HepG2 (cell line): ENCODE measurements around the gene YWHAQ. TPM values are rescaled to one million over a fixed set of nuclear protein-coding genes. Genes with fewer than 3 reads are reported as not detected.
A peak's percentile ranks its signal among the peaks of the same experiment; 100 is the strongest.

ENCODE experiments used
- CBX5 ChIP-seq: sonication (generic); formaldehyde crosslinking; IDR thresholded peaks from 2 replicates; pipeline ENCODE4 v1.4.0; 2020; ENCODE audit warnings: missing genetic modification reagents, borderline replicate concordance
- MTF1 ChIP-seq: sonication (generic); formaldehyde crosslinking; IDR thresholded peaks from 2 replicates; pipeline ENCODE4 v1.5.0; 2020; ENCODE audit warnings: missing genetic modification reagents
- NCOA1 ChIP-seq: sonication (generic); formaldehyde crosslinking; IDR thresholded peaks from 2 replicates; pipeline ENCODE4 v1.9.0; 2021; ENCODE audit warnings: missing genetic modification reagents
- PHF20 ChIP-seq: sonication (generic); formaldehyde crosslinking; IDR thresholded peaks from 2 replicates; pipeline ENCODE4 v1.5.0; 2020; ENCODE audit warnings: mild to moderate bottlenecking, missing genetic modification reagents
- ZNF460 ChIP-seq: sonication (generic); formaldehyde crosslinking; IDR thresholded peaks from 2 replicates; pipeline ENCODE4 v1.5.1; 2020; ENCODE audit warnings: missing genetic modification reagents, mild to moderate bottlenecking, borderline replicate concordance
- ZNF607 ChIP-seq: sonication (generic); formaldehyde crosslinking; IDR thresholded peaks from 2 replicates; pipeline ENCODE4 v1.5.1; 2020; ENCODE audit warnings: missing genetic modification reagents, mild to moderate bottlenecking, borderline replicate concordance
- ZNF737 ChIP-seq: sonication (generic); formaldehyde crosslinking; IDR thresholded peaks from 2 replicates; pipeline ENCODE4 v1.5.0; 2020; ENCODE audit warnings: missing genetic modification reagents, mild to moderate bottlenecking, borderline replicate concordance
- polyA plus RNA-seq, 8 experiments: library from polyadenylated mRNA; depleted of rRNA in 3 of 8; stranded (reverse) in 7 of 8; unstranded in 1 of 8; fragments of >200 nt; fragmentation: Illumina TruSeq in 4 of 8; extraction: Trizol in 4 of 8; gene quantifications; 2 replicates each; pipeline versions ENCODE4 v1.2.1 to v1.2.3, GENCODE V29; 2011 to 2016; ENCODE audit warnings: low read depth in 4 of 8, missing spikeins in 1 of 8, mixed read lengths in 1 of 8; ENCODE audit not compliant: insufficient read depth in 1 of 8
- total RNA-seq, 5 experiments: library from RNA; depleted of rRNA; stranded (reverse); fragments of >200 nt; fragmentation: Illumina TruSeq; extraction: Trizol; gene quantifications; 2 replicates each; pipeline ENCODE4 v1.2.3, GENCODE V29; 2016; ENCODE audit warnings: low read depth in 1 of 5
- TF ChIP-seq, protein P1 (sequence below): sonication (generic); formaldehyde crosslinking; IDR thresholded peaks from 2 replicates; pipeline ENCODE4 v1.4.0; 2020; ENCODE audit warnings: missing genetic modification reagents, mild to moderate bottlenecking, borderline replicate concordance
- TF ChIP-seq, protein P2 (sequence below): sonication (generic); formaldehyde crosslinking; IDR thresholded peaks from 2 replicates; pipeline ENCODE4 v1.4.0; 2020; ENCODE audit warnings: missing genetic modification reagents, borderline replicate concordance
- TF ChIP-seq, protein P3 (sequence below): sonication (generic); formaldehyde crosslinking; IDR thresholded peaks from 2 replicates; pipeline ENCODE4 v1.5.0; 2020; ENCODE audit warnings: mild to moderate bottlenecking, missing genetic modification reagents
- TF ChIP-seq, protein P4 (sequence below): sonication (generic); formaldehyde crosslinking; IDR thresholded peaks from 2 replicates; pipeline ENCODE4 v1.5.0; 2020; ENCODE audit warnings: missing genetic modification reagents

YWHAQ gene
- total and polyA plus RNA-seq, 2 of the 13 experiments (the other 11 are each of a cell fraction or from before 2014, with no cell fraction given): 160 to 304 TPM

DNA sequence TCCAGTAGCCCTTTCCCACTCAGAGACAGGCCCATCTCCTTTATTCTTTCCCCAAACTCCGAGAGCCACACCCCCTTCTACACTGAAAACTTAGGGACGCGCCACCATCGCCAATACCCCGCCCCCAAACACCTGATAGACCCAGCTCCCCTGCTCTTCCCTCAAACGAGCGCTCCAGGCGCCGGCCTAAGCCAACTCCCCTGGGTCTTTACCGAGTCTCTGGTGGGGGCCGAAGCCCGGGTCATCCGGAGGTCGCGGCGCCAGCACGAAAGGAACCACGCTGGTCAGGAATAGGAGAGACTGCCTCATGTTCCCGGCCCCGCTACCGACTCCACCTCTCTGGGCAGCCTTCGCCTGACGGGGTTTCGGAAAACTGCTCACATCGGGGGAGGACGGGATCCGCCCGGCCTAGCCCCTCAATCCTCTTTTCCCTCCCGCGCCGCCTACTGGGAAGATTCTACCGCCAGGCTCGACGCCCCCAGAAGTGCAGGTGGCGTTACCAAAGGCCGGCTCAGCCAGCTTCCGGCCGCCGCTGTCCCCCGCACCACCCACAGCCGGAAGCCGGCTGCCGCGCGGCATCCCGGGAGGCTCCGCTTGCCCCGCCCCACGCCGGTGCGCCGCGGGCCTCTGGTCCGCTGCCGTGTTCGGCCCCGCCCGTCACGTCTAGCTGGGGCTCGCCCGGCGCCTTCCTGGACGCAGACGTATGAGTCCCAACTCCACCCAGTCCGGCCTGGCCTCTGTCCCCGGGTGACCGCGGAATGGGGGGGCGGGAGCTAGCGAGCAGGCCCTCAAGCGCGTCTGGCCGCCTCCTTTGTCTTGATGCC is 75.3 kb downstream of the YWHAQ start, which contains the start of gene ADAM17 (continued):
- TF ChIP-seq, protein P1, sequence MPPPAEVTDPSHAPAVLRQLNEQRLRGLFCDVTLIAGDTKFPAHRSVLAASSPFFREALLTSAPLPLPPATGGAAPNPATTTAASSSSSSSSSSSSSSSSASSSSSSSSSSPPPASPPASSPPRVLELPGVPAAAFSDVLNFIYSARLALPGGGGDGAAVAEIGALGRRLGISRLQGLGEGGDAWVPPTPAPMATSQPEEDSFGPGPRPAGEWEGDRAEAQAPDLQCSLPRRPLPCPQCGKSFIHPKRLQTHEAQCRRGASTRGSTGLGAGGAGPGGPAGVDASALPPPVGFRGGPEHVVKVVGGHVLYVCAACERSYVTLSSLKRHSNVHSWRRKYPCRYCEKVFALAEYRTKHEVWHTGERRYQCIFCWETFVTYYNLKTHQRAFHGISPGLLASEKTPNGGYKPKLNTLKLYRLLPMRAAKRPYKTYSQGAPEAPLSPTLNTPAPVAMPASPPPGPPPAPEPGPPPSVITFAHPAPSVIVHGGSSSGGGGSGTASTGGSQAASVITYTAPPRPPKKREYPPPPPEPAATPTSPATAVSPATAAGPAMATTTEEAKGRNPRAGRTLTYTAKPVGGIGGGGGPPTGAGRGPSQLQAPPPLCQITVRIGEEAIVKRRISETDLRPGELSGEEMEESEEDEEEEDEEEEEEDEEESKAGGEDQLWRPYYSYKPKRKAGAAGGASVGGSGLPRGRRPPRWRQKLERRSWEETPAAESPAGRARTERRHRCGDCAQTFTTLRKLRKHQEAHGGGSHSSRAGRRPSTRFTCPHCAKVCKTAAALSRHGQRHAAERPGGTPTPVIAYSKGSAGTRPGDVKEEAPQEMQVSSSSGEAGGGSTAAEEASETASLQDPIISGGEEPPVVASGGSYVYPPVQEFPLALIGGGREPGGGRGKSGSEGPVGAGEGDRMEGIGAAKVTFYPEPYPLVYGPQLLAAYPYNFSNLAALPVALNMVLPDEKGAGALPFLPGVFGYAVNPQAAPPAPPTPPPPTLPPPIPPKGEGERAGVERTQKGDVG: 0 out of 2 replicates have a peak, but pooled peaks have one; percentile 29
- TF ChIP-seq, protein P2, sequence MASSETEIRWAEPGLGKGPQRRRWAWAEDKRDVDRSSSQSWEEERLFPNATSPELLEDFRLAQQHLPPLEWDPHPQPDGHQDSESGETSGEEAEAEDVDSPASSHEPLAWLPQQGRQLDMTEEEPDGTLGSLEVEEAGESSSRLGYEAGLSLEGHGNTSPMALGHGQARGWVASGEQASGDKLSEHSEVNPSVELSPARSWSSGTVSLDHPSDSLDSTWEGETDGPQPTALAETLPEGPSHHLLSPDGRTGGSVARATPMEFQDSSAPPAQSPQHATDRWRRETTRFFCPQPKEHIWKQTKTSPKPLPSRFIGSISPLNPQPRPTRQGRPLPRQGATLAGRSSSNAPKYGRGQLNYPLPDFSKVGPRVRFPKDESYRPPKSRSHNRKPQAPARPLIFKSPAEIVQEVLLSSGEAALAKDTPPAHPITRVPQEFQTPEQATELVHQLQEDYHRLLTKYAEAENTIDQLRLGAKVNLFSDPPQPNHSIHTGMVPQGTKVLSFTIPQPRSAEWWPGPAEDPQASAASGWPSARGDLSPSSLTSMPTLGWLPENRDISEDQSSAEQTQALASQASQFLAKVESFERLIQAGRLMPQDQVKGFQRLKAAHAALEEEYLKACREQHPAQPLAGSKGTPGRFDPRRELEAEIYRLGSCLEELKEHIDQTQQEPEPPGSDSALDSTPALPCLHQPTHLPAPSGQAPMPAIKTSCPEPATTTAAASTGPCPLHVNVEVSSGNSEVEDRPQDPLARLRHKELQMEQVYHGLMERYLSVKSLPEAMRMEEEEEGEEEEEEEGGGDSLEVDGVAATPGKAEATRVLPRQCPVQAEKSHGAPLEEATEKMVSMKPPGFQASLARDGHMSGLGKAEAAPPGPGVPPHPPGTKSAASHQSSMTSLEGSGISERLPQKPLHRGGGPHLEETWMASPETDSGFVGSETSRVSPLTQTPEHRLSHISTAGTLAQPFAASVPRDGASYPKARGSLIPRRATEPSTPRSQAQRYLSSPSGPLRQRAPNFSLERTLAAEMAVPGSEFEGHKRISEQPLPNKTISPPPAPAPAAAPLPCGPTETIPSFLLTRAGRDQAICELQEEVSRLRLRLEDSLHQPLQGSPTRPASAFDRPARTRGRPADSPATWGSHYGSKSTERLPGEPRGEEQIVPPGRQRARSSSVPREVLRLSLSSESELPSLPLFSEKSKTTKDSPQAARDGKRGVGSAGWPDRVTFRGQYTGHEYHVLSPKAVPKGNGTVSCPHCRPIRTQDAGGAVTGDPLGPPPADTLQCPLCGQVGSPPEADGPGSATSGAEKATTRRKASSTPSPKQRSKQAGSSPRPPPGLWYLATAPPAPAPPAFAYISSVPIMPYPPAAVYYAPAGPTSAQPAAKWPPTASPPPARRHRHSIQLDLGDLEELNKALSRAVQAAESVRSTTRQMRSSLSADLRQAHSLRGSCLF: no peak
- TF ChIP-seq ZNF607 (peak; percentile 97), MTF1 (no peak), NCOA1 (CRISPR knock-in tag) (no peak), ZNF737 (CRISPR knock-in tag) (0 out of 2 replicates have a peak, but pooled peaks have one; percentile 17), ZNF460 (CRISPR knock-in tag) (peak; percentile 56; the same call in 1 of the 2 replicates), PHF20 (CRISPR knock-in tag) (peak; percentile 93), CBX5 (CRISPR knock-in tag) (peak; percentile 67; the same call in 1 of the 2 replicates)
- TF ChIP-seq, protein P3, sequence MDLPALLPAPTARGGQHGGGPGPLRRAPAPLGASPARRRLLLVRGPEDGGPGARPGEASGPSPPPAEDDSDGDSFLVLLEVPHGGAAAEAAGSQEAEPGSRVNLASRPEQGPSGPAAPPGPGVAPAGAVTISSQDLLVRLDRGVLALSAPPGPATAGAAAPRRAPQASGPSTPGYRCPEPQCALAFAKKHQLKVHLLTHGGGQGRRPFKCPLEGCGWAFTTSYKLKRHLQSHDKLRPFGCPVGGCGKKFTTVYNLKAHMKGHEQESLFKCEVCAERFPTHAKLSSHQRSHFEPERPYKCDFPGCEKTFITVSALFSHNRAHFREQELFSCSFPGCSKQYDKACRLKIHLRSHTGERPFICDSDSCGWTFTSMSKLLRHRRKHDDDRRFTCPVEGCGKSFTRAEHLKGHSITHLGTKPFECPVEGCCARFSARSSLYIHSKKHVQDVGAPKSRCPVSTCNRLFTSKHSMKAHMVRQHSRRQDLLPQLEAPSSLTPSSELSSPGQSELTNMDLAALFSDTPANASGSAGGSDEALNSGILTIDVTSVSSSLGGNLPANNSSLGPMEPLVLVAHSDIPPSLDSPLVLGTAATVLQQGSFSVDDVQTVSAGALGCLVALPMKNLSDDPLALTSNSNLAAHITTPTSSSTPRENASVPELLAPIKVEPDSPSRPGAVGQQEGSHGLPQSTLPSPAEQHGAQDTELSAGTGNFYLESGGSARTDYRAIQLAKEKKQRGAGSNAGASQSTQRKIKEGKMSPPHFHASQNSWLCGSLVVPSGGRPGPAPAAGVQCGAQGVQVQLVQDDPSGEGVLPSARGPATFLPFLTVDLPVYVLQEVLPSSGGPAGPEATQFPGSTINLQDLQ (CRISPR knock-in tag): peak; percentile 95
- TF ChIP-seq, protein P4, sequence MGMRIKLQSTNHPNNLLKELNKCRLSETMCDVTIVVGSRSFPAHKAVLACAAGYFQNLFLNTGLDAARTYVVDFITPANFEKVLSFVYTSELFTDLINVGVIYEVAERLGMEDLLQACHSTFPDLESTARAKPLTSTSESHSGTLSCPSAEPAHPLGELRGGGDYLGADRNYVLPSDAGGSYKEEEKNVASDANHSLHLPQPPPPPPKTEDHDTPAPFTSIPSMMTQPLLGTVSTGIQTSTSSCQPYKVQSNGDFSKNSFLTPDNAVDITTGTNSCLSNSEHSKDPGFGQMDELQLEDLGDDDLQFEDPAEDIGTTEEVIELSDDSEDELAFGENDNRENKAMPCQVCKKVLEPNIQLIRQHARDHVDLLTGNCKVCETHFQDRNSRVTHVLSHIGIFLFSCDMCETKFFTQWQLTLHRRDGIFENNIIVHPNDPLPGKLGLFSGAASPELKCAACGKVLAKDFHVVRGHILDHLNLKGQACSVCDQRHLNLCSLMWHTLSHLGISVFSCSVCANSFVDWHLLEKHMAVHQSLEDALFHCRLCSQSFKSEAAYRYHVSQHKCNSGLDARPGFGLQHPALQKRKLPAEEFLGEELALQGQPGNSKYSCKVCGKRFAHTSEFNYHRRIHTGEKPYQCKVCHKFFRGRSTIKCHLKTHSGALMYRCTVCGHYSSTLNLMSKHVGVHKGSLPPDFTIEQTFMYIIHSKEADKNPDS (CRISPR knock-in tag): 0 out of 2 replicates have a peak, but pooled peaks have one; percentile 9
